NT2/D1 (cell line): ENCODE measurements around the gene CA5A.

ENCODE experiments used
- SUZ12 ChIP-seq: IDR thresholded peaks from 2 replicates; pipeline ENCODE4 v1.6.1; 2011; ENCODE audit not compliant: insufficient read length, insufficient read depth; ENCODE audit errors: extremely low read depth
- YY1 ChIP-seq: IDR thresholded peaks from 2 replicates; pipeline ENCODE4 v1.6.1; 2011; ENCODE audit not compliant: insufficient read length, insufficient read depth
- ZNF274 ChIP-seq: IDR thresholded peaks from 2 replicates; pipeline ENCODE4 v1.6.1; 2011; ENCODE audit warnings: mild to moderate bottlenecking, low read depth, low read length

- TF ChIP-seq YY1 (no peak), ZNF274 (no peak), SUZ12 (no peak)
These were observed 10.4 kb upstream of the CA5A start for GRCh38 chr16:87946596-87947347.
